Stimulated activated naive CD8-positive, alpha-beta T cell treated with anti-CD3 and anti-CD28 coated beads, Interleukin-15, amount 100 ng/mL, for 72 hours (primary cell): ENCODE results near the gene C2CD2.

ENCODE experiments used
- ATAC-seq: fragments of 150-1000 bp; cut with Tn5 transposase; 2 replicates; pipeline ENCODE4 v1.10.0; 2021; ENCODE audit warnings: mild to moderate bottlenecking, moderate library complexity
- DNase-seq, 2 donors: peaks; one replicate each; pipeline ENCODE4 v3.0.0; 2021 to 2022
- H3K27ac Mint-ChIP-seq, 2 donors: one replicate each; pipeline ENCODE4 v1.8.0; 2022; ENCODE audit warnings: mild to moderate bottlenecking in 2 of 2, mixed read lengths in 2 of 2, moderate library complexity in 2 of 2
- H3K27me3 Mint-ChIP-seq: one replicate; pipeline ENCODE4 v1.8.0; 2022; ENCODE audit warnings: mixed read lengths
- H3K4me1 Mint-ChIP-seq: one replicate; pipeline ENCODE4 v1.8.0; 2022; ENCODE audit warnings: mild to moderate bottlenecking, mixed read lengths
- H3K4me3 Mint-ChIP-seq, 2 donors: one replicate each; pipeline ENCODE4 v1.8.0; 2022; ENCODE audit warnings: mild to moderate bottlenecking in 2 of 2, mixed read lengths in 2 of 2, moderate library complexity in 1 of 2
- H3K9me3 Mint-ChIP-seq, 2 donors: one replicate each; pipeline ENCODE4 v1.8.0; 2022; ENCODE audit warnings: mixed read lengths in 2 of 2

Gene C2CD2

GRCh38 chr21:41854426-41854995, 99.3 kb downstream of the C2CD2 start:
- DNase-seq: no peak
- ATAC-seq: no peak
- Mint-ChIP-seq H3K4me3 (no peak overlapping the region), H3K27me3 (no peaks in the 10 kb centered on the region), H3K4me1 (no peaks in the 10 kb centered on the region), H3K9me3 (no peaks in the 10 kb centered on the region), H3K27ac (peak overlapping the region in 1 of 2 donors; percentile 5)

- no peak for ATAC-seq
- Mint-ChIP-seq H3K4me1 (no peaks in the 10 kb centered on the region), H3K4me3 (no peak overlapping the region), H3K9me3 (no peaks in the 10 kb centered on the region), H3K27me3 (no peaks in the 10 kb centered on the region), H3K27ac (no peak overlapping the region)
- no peak for DNase-seq
These were observed 100.9 kb downstream of the C2CD2 start for GRCh38 chr21:41852929-41853320.

- H3K9me3 Mint-ChIP-seq: no peaks in the 10 kb centered on the region
- DNase-seq (no peak), ATAC-seq (no peak)
- H3K27ac Mint-ChIP-seq: peak overlapping the region in 1 of 2 donors; percentile 42
- no peak overlapping the region for H3K4me3 Mint-ChIP-seq
- no peaks in the 10 kb centered on the region for H3K27me3 Mint-ChIP-seq
- H3K4me1 Mint-ChIP-seq: no peaks in the 10 kb centered on the region
These were observed 101.5 kb downstream of the C2CD2 start for GRCh38 chr21:41852151-41852928.

GRCh38 chr21:41851090-41851790, 102.6 kb downstream of the C2CD2 start:
- no peaks in the 10 kb centered on the region for H3K9me3 Mint-ChIP-seq

GRCh38 chr21:41850085-41850484, 103.7 kb downstream of the C2CD2 start:
- Mint-ChIP-seq H3K27me3 (no peaks in the 10 kb centered on the region), H3K4me1 (no peaks in the 10 kb centered on the region), H3K4me3 (no peak overlapping the region), H3K9me3 (no peaks in the 10 kb centered on the region), H3K27ac (no peak overlapping the region)
- ATAC-seq (no peak), DNase-seq (no peak)

More at GRCh38 chr21:41851090-41851790, 102.6 kb downstream of the C2CD2 start:
- DNase-seq (no peak), ATAC-seq (no peak)
- Mint-ChIP-seq H3K4me1 (no peaks in the 10 kb centered on the region), H3K27ac (peak overlapping the region in 1 of 2 donors; percentile 40), H3K27me3 (no peaks in the 10 kb centered on the region), H3K4me3 (no peak overlapping the region)

- no peaks in the 10 kb centered on the region for H3K9me3 Mint-ChIP-seq
- no peaks in the 10 kb centered on the region for H3K27me3 Mint-ChIP-seq
- H3K4me1 Mint-ChIP-seq: no peaks in the 10 kb centered on the region
- ATAC-seq (no peak), DNase-seq (no peak)
- no peak overlapping the region for H3K4me3 Mint-ChIP-seq
- H3K27ac Mint-ChIP-seq: peak overlapping the region; percentile 55 to 58
These were observed 104.7 kb downstream of the C2CD2 start for GRCh38 chr21:41848958-41849580.

- H3K4me1 Mint-ChIP-seq: no peaks in the 10 kb centered on the region
- no peak for ATAC-seq
These were observed 105.3 kb downstream of the C2CD2 start for GRCh38 chr21:41848533-41848932.

GRCh38 chr21:41847066-41847804, 106.6 kb downstream of the C2CD2 start:
- DNase-seq (no peak), ATAC-seq (no peak)
- H3K27me3 Mint-ChIP-seq: no peaks in the 10 kb centered on the region
- no peak overlapping the region for H3K27ac Mint-ChIP-seq
- no peaks in the 10 kb centered on the region for H3K4me1 Mint-ChIP-seq
- no peak overlapping the region for H3K4me3 Mint-ChIP-seq
- no peaks in the 10 kb centered on the region for H3K9me3 Mint-ChIP-seq

More at GRCh38 chr21:41848533-41848932, 105.3 kb downstream of the C2CD2 start:
- Mint-ChIP-seq H3K27me3 (no peaks in the 10 kb centered on the region), H3K27ac (peak overlapping the region in 1 of 2 donors; percentile 58), H3K9me3 (no peaks in the 10 kb centered on the region), H3K4me3 (no peak overlapping the region)
- no peak for DNase-seq

GRCh38 chr21:41846536-41846935, 107.3 kb downstream of the C2CD2 start:
- no peaks in the 10 kb centered on the region for H3K4me1 Mint-ChIP-seq
- H3K27ac Mint-ChIP-seq: no peak overlapping the region
- no peak overlapping the region for H3K4me3 Mint-ChIP-seq
- no peak for DNase-seq
- H3K27me3 Mint-ChIP-seq: no peaks in the 10 kb centered on the region
- H3K9me3 Mint-ChIP-seq: no peaks in the 10 kb centered on the region
- ATAC-seq: no peak

- H3K4me3 Mint-ChIP-seq: no peak overlapping the region
- H3K4me1 Mint-ChIP-seq: no peaks in the 10 kb centered on the region
- no peaks in the 10 kb centered on the region for H3K27me3 Mint-ChIP-seq
- ATAC-seq (no peak), DNase-seq (no peak)
- no peak overlapping the region for H3K27ac Mint-ChIP-seq
- peaks cover 2 to 5% of the 10 kb centered on the region in 2 donors for H3K9me3 Mint-ChIP-seq
These were observed 107.8 kb downstream of the C2CD2 start for GRCh38 chr21:41846033-41846317.

GRCh38 chr21:41845310-41846032, 108.3 kb downstream of the C2CD2 start:
- H3K4me3 Mint-ChIP-seq: no peak overlapping the region
- DNase-seq: no peak
- no peak for ATAC-seq
- H3K27ac Mint-ChIP-seq: peak overlapping the region in 1 of 2 donors; percentile 23
- no peaks in the 10 kb centered on the region for H3K4me1 Mint-ChIP-seq
- no peaks in the 10 kb centered on the region for H3K27me3 Mint-ChIP-seq
- H3K9me3 Mint-ChIP-seq: peaks cover 5 to 9% of the 10 kb centered on the region in 2 donors

- Mint-ChIP-seq H3K27ac (peak overlapping the region in 1 of 2 donors; percentile 72), H3K9me3 (peaks cover 5 to 9% of the 10 kb centered on the region in 2 donors), H3K4me1 (no peaks in the 10 kb centered on the region), H3K27me3 (no peaks in the 10 kb centered on the region), H3K4me3 (no peak overlapping the region)
- ATAC-seq (no peak), DNase-seq (no peak)
These were observed 110.2 kb downstream of the C2CD2 start for GRCh38 chr21:41843584-41843983.

- DNase-seq (no peak), ATAC-seq (no peak)
- H3K9me3 Mint-ChIP-seq: peaks cover 5 to 9% of the 10 kb centered on the region in 2 donors
- no peak overlapping the region for H3K4me3 Mint-ChIP-seq
- H3K4me1 Mint-ChIP-seq: no peaks in the 10 kb centered on the region
- no peaks in the 10 kb centered on the region for H3K27me3 Mint-ChIP-seq
- peak overlapping the region in 1 of 2 donors; percentile 29 for H3K27ac Mint-ChIP-seq
These were observed 112.9 kb downstream of the C2CD2 start for GRCh38 chr21:41840880-41841279.

- Mint-ChIP-seq H3K27ac (no peak overlapping the region), H3K4me3 (no peak overlapping the region), H3K4me1 (no peaks in the 10 kb centered on the region), H3K27me3 (no peaks in the 10 kb centered on the region), H3K9me3 (peaks cover 5 to 9% of the 10 kb centered on the region in 2 donors)
- ATAC-seq (no peak), DNase-seq (no peak)
These were observed 114.3 kb downstream of the C2CD2 start for GRCh38 chr21:41839387-41840000.
